PC-9 (cell line): ENCODE data around the gene ADGRD1. TPM values are rescaled to one million over a fixed set of nuclear protein-coding genes. Genes with fewer than 3 reads are reported as not detected.

Experiments used
- BruUV-seq: library from RNA; stranded (reverse); fragments of 400-500 nt; replicated peaks from 2 replicates; lab custom pipeline; 2021; lab: Mats Ljungman, UMichigan
- CTCF ChIA-PET: fragments of 300-600 bp; sonication (Branson Sonifier 250); formaldehyde crosslinking; loops from one replicate; lab custom pipeline; 2022; ENCODE audit warnings: antibody characterized with exemption; lab: Charles Lee
- POLR2A ChIA-PET: fragments of 300-600 bp; sonication (Branson Sonifier 250); formaldehyde crosslinking; loops from one replicate; lab custom pipeline; 2022; ENCODE audit warnings: antibody characterized with exemption; ENCODE audit not compliant: unreplicated experiment; lab: Charles Lee
- DNase-seq, 2 experiments: peaks; one replicate each; pipeline versions ENCODE4 v3.0.0 to v3.0.0-alpha.2; 2015 to 2022; ENCODE audit warnings: mixed read lengths in 1 of 2
- H2AFZ ChIP-seq: fragments of 200-600 bp; sonication (generic); 2 replicates; pipeline ENCODE4 v1.8.1; 2017; ENCODE audit warnings: antibody characterized with exemption
- H3F3A ChIP-seq: fragments of 200-600 bp; sonication (generic); 2 replicates; pipeline ENCODE4 v1.8.1; 2017; ENCODE audit warnings: antibody characterized with exemption, mild to moderate bottlenecking, low read depth; ENCODE audit not compliant: insufficient read depth
- H3K27ac ChIP-seq: fragments of 200-600 bp; sonication (generic); 2 replicates; pipeline ENCODE4 v1.6.1; 2016; ENCODE audit warnings: mixed run types
- H3K27me3 ChIP-seq: fragments of 200-600 bp; sonication (generic); 2 replicates; pipeline ENCODE4 v1.6.1; 2016; ENCODE audit warnings: low read depth, mixed run types; ENCODE audit not compliant: insufficient read depth
- H3K36me3 ChIP-seq: fragments of 200-600 bp; sonication (generic); 2 replicates; pipeline ENCODE4 v1.6.1; 2016; ENCODE audit warnings: low read depth, mixed run types
- H3K4me1 ChIP-seq: fragments of 200-600 bp; sonication (generic); replicated peaks from 2 replicates; pipeline ENCODE4 v1.6.1; 2016; ENCODE audit warnings: mixed run types; ENCODE audit not compliant: insufficient read depth
- H3K4me2 ChIP-seq: fragments of 200-600 bp; sonication (generic); 2 replicates; pipeline ENCODE4 v1.6.1; 2017; ENCODE audit warnings: mixed run types
- H3K4me3 ChIP-seq: fragments of 200-600 bp; sonication (generic); 2 replicates; pipeline ENCODE4 v1.6.1; 2016; ENCODE audit warnings: mixed run types
- H3K79me2 ChIP-seq: fragments of 200-600 bp; sonication (generic); 2 replicates; pipeline ENCODE4 v1.6.1; 2017; ENCODE audit warnings: low read depth, mixed run types
- H3K9me2 ChIP-seq: fragments of 200-600 bp; sonication (generic); 2 replicates; pipeline ENCODE4 v1.8.1; 2017; ENCODE audit warnings: mild to moderate bottlenecking; ENCODE audit not compliant: insufficient read depth
- H3K9me3 ChIP-seq: fragments of 200-600 bp; sonication (generic); 2 replicates; pipeline ENCODE4 v1.8.1; 2016; ENCODE audit warnings: low read depth; ENCODE audit not compliant: insufficient read depth
- H4K20me1 ChIP-seq: fragments of 200-600 bp; sonication (generic); 2 replicates; pipeline ENCODE4 v1.8.1; 2017; ENCODE audit not compliant: insufficient read depth
- CTCF ChIP-seq: fragments of 200-600 bp; sonication (generic); conservative IDR thresholded peaks from 2 replicates; pipeline ENCODE4 v1.6.1; 2017; ENCODE audit warnings: mixed run types, antibody characterized with exemption, mild to moderate bottlenecking, moderate library complexity
- EZH2 ChIP-seq: fragments of 200-600 bp; sonication (generic); IDR thresholded peaks from 2 replicates; pipeline ENCODE4 v1.8.0; 2017; ENCODE audit warnings: antibody characterized with exemption, low read depth
- intact Hi-C: fragments of 100-400 bp; cut with micrococcal nuclease; formaldehyde crosslinking; loops from one replicate; pipeline ENCODE4 v1.10.0; 2022; ENCODE audit not compliant: unreplicated experiment
- total RNA-seq: library from RNA; stranded (reverse); gene quantifications from 2 replicates; pipeline ENCODE4 v1.2.3, GENCODE V29; 2021

ADGRD1 gene
- total RNA-seq, 1 experiment from 2014 or later, result not detected

- ChIA-PET POLR2A (no interaction called here), CTCF (no interaction called here)
- H2AFZ ChIP-seq, result no peak overlapping the region
- DNase-seq, result no peak
- intact Hi-C loops, result no loop called here
- no peaks in the 10 kb centered on the region for H3K9me2 ChIP-seq
- H3F3A ChIP-seq, result no peaks in the 10 kb centered on the region
- no peak overlapping the region for H3K4me3 ChIP-seq
- no peak overlapping the region for H3K4me2 ChIP-seq
- no TSS peak for BruUV-seq
- no peak for TF ChIP-seq CTCF
- no peak for TF ChIP-seq EZH2
- H3K4me1 ChIP-seq, result no peaks in the 10 kb centered on the region
- no peaks in the 10 kb centered on the region for H3K79me2 ChIP-seq
- H3K36me3 ChIP-seq, result no peaks in the 10 kb centered on the region
- no peak overlapping the region for H3K27ac ChIP-seq
- H3K9me3 ChIP-seq, result no peaks in the 10 kb centered on the region
- no peaks in the 10 kb centered on the region for H4K20me1 ChIP-seq
- peaks cover 71% of the 10 kb centered on the region for H3K27me3 ChIP-seq
Measured at GRCh38 chr12:131130311-131130911, 176.7 kb downstream of the ADGRD1 start.

- H3K27ac ChIP-seq, result no peak overlapping the region
- no peaks in the 10 kb centered on the region for H3K4me1 ChIP-seq
- H3K79me2 ChIP-seq, result no peaks in the 10 kb centered on the region
- ChIA-PET POLR2A (no interaction called here), CTCF (no interaction called here)
- H3K9me3 ChIP-seq, result no peaks in the 10 kb centered on the region
- no peak overlapping the region for H2AFZ ChIP-seq
- H3F3A ChIP-seq, result no peaks in the 10 kb centered on the region
- no peak overlapping the region for H3K4me3 ChIP-seq
- H3K4me2 ChIP-seq, result no peak overlapping the region
- no peak for DNase-seq
- H3K36me3 ChIP-seq, result no peaks in the 10 kb centered on the region
- no TSS peak for BruUV-seq
- no peak for TF ChIP-seq CTCF
- no peak for TF ChIP-seq EZH2
- no peaks in the 10 kb centered on the region for H3K9me2 ChIP-seq
- intact Hi-C loops, result no loop called here
- H4K20me1 ChIP-seq, result no peaks in the 10 kb centered on the region
- peaks cover 71% of the 10 kb centered on the region for H3K27me3 ChIP-seq
Measured at GRCh38 chr12:131131077-131131807, 177.5 kb downstream of the ADGRD1 start.

- Histone ChIP-seq H3K4me3 (no peak overlapping the region), H3K27ac (no peak overlapping the region), H3K27me3 (peaks cover 71% of the 10 kb centered on the region), H2AFZ (no peak overlapping the region), H3K4me2 (no peak overlapping the region), H3K4me1 (no peaks in the 10 kb centered on the region), H4K20me1 (no peaks in the 10 kb centered on the region), H3K36me3 (no peaks in the 10 kb centered on the region), H3K79me2 (no peaks in the 10 kb centered on the region), H3K9me3 (no peaks in the 10 kb centered on the region), H3K9me2 (no peaks in the 10 kb centered on the region), H3F3A (no peaks in the 10 kb centered on the region)
- intact Hi-C loops, result no loop called here
- ChIA-PET POLR2A (no interaction called here), CTCF (interaction anchor here (0.6 kb wide), 1 partner anchor 1205 kb away, joined by 3 read pairs; no protein-coding TSS in a partner anchor)
- TF ChIP-seq EZH2, result no peak
- TF ChIP-seq CTCF, result no peak
- BruUV-seq, result no TSS peak
- DNase-seq, result no peak
Measured at GRCh38 chr12:131131808-131132117, 178.1 kb downstream of the ADGRD1 start.
